Measurements from ENCODE around the gene APMAP. TPM values are rescaled to one million over a fixed set of nuclear protein-coding genes. Genes with fewer than 3 reads are reported as not detected.

APMAP gene
- total RNA-seq, 2 experiments from 2014 or later = 27.7 to 28.0 TPM

DNA sequence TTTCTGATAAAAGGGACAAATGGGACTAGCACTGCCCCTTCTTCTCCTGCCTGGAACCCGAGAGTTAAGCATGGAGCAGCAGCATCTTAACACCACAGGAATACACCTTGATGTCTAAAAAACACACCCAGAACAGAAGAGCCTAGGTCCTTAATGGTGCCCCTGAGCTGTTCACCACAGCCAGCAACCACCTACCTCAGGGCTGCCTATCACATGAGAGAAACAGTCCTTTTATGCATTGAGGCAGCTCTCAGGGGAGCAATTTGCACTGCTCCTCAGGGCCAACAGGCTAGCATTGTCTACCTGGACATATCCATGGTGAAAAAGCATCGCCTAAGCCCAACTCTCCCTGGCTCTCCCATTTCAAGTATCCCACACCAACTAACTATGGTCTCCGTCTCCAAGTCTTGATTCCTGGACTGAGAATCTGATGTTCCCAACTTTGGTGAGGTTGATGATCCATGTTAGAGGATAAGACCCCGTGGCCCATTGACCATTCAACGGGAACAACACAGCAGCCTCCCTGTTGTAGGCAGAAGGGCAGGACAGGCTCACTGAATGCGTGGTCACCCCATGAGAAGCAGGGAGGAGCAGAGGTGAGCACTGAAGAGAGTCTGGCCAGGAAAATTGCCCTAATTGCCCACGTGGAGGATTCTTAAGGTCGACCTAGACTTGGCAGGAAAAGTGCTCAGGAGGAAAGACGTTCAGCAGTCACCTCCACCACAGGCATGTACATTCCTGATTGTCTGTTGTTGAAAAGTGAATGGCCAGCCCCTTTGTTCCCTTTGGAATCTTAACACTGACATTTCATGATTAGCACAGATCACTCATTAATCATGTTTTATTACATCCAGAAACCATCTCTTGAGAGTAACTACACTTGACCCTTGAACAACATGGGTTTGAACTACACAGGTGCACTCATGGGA lies 4.2 kb upstream of the APMAP start:
- Histone ChIP-seq H4K20me1 (ENCODE audit: insufficient read depth, low read length) (0 out of 2 replicates have a peak, but pooled peaks cover 2% of the 10 kb centered on the region), H3K4me1 (ENCODE audit: insufficient read depth, low read length, poor library complexity, severe bottlenecking) (peaks cover 15% of the 10 kb centered on the region), H3K9me3 (ENCODE audit: low read length) (no peaks in the 10 kb centered on the region), H3K36me3 (ENCODE audit: insufficient read depth, low read length) (no peaks in the 10 kb centered on the region), H2AFZ (ENCODE audit: low read length) (no peak overlapping the region), H3K9me2 (ENCODE audit: insufficient read depth, low read length) (no peaks in the 10 kb centered on the region), H3K27ac (ENCODE audit: low read depth, low read length, poor library complexity, severe bottlenecking) (no peak overlapping the region), H3K79me2 (ENCODE audit: insufficient read depth, low read depth, low read length) (peaks cover 4% of the 10 kb centered on the region; the same call in 1 of the 2 replicates), H3K4me2 (ENCODE audit: low read length) (no peak overlapping the region), H3K4me3 (ENCODE audit: low read depth, low read length, poor library complexity, severe bottlenecking) (no peak overlapping the region)
- intact Hi-C loops (cut with micrococcal nuclease; ENCODE audit: unreplicated experiment) = loop anchor here (10.0 kb wide), 1 partner anchor 628 kb away; the partner anchor contains the start of gene NANP
- ChIA-PET CTCF (ENCODE audit: unreplicated experiment) (no interaction called here), POLR2A (interaction anchor here (0.6 kb wide), 1 partner anchor 222 kb away, joined by 3 read pairs; no protein-coding TSS in a partner anchor)
- TF ChIP-seq EZH2phosphoT487 (IDR thresholded peaks at IDR 0.05; ENCODE audit: borderline replicate concordance, low read depth, low read length) = no peak
- TF ChIP-seq, protein P1, sequence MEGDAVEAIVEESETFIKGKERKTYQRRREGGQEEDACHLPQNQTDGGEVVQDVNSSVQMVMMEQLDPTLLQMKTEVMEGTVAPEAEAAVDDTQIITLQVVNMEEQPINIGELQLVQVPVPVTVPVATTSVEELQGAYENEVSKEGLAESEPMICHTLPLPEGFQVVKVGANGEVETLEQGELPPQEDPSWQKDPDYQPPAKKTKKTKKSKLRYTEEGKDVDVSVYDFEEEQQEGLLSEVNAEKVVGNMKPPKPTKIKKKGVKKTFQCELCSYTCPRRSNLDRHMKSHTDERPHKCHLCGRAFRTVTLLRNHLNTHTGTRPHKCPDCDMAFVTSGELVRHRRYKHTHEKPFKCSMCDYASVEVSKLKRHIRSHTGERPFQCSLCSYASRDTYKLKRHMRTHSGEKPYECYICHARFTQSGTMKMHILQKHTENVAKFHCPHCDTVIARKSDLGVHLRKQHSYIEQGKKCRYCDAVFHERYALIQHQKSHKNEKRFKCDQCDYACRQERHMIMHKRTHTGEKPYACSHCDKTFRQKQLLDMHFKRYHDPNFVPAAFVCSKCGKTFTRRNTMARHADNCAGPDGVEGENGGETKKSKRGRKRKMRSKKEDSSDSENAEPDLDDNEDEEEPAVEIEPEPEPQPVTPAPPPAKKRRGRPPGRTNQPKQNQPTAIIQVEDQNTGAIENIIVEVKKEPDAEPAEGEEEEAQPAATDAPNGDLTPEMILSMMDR (conservative IDR thresholded peaks at IDR 0.05; ENCODE audit: low read length) = no peak
- BruUV-seq (replicated peaks) = no TSS peak
- DNase-seq (ENCODE audit: low spot score) = no peak

DNA sequence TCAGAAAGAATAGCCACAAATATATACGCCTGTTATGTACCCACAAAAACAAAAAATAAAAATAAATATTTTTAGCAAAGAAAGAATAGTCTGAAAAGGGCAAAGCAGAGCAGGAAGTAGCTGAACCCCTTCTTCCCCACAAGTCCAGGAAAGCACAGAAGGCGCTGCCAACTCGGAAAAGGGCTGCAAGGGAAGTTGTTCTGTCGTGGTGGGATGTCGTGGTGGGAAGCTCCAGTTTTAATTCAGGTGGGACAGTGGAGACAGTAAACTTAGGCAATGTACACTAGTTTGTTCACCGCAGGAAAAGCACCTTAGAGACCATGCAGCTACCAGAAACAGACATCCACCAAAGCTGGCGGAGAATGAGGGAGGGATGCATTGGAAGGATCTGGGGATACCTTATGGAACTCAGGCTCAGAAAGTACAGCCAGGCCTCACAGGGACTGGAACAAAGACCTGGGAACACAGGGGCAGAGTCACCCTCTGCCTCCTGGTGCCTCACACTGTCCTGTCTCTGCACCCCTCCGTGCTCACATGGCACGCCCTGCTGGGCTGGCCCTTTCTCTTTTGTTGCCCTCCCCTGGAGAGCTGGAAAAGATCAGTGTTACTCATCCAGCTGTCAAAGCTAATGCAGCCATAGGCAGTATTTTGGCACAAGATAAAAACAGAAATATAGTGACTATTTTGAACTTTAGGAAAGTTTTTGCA lies 3.3 kb upstream of the APMAP start:
- H3K36me3 ChIP-seq (ENCODE audit: insufficient read depth, low read length) = no peaks in the 10 kb centered on the region
- ChIA-PET CTCF (ENCODE audit: unreplicated experiment) (no interaction called here), POLR2A (interaction anchor here (0.6 kb wide), 1 partner anchor 222 kb away, joined by 3 read pairs; no protein-coding TSS in a partner anchor)
- no peaks in the 10 kb centered on the region for H3K9me3 ChIP-seq (ENCODE audit: low read length)
- no peak overlapping the region for H3K4me3 ChIP-seq (ENCODE audit: low read depth, low read length, poor library complexity, severe bottlenecking)
- intact Hi-C loops (cut with micrococcal nuclease; ENCODE audit: unreplicated experiment) = loop anchor here (1.0 to 10.0 kb wide), 4 partner anchors 69 to 629 kb away; partner anchors contain the start of gene NANP
- TF ChIP-seq, protein P1 (conservative IDR thresholded peaks at IDR 0.05; ENCODE audit: low read length) = no peak
- no peak for TF ChIP-seq EZH2phosphoT487 (IDR thresholded peaks at IDR 0.05; ENCODE audit: borderline replicate concordance, low read depth, low read length)
- H3K9me2 ChIP-seq (ENCODE audit: insufficient read depth, low read length) = no peaks in the 10 kb centered on the region
- no TSS peak for BruUV-seq (replicated peaks)
- peaks cover 10% of the 10 kb centered on the region for H4K20me1 ChIP-seq (ENCODE audit: insufficient read depth, low read length)
- no peak for DNase-seq (ENCODE audit: low spot score)
- no peak overlapping the region for H3K27ac ChIP-seq (ENCODE audit: low read depth, low read length, poor library complexity, severe bottlenecking)
- H3K79me2 ChIP-seq (ENCODE audit: insufficient read depth, low read depth, low read length) = peaks cover 13% of the 10 kb centered on the region; the same call in 1 of the 2 replicates
- peaks cover 23% of the 10 kb centered on the region for H3K4me1 ChIP-seq (ENCODE audit: insufficient read depth, low read length, poor library complexity, severe bottlenecking)
- no peak overlapping the region for H3K4me2 ChIP-seq (ENCODE audit: low read length)
- H2AFZ ChIP-seq (ENCODE audit: low read length) = no peak overlapping the region
